ENCODE measurements around the gene PXN. TPM values are rescaled to one million over a fixed set of nuclear protein-coding genes. Genes with fewer than 3 reads are reported as not detected.
A peak's percentile ranks its signal among the peaks of the same experiment; 100 is the strongest.

PXN gene
- total and polyA plus RNA-seq, 8 donors = 27.2 to 129 (median 49.0) TPM

DNA sequence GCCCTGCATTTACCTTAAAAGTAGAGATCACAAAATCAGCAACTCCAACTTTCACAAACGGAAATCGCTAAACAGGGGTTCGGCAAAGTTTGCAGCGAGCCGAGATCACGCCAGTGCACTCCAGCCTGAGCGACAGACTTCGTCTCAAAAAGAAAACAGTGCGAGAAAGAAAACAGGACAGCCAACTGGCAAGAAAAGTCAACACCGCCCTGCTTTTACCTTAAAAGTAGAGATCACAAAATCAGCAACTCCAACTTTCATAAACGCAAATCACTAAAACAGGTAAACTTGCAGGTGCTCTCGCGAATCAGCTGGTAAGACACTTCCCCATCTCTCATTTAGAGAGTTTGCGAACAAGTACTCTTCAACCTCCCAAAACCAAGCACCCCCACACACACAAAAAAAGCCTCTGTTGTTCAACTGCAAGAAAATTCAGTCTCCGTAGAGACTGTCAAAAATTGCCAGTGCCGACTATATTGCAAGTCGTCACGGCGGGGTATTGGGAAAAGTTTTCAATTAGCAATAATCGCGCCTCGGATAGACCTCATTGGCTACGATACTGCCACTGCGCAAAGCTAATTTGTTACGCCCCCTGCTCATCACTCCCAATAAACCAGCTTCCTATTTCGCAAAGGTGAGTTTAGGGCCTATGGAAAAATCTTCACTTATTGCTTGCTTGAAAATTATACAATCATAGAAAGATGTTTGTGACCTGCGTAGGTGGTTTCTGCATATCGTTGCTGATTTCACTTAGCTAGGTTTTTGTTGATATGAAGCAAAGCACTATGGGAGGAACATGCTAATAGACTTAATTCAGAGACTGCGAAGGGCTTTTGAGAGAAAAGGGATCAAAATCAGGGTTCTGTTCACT is 27.4 kb upstream of the PXN start, which contains the start of gene RNU4-1:
TSS of gene RNU4-1 (minus strand) at position 577 of the 871 bp plus-strand sequence.
- Histone ChIP-seq H3K4me1 (peaks cover 0 to 24% (median 7%) of the 10 kb centered on the region in 4 donors), H3K4me3 (peak within 1 kb of the TSS; percentile 47 to 60 (median 53)), H3K27me3 (no peaks in the 10 kb centered on the region), H3K36me3 (no peaks in the 10 kb centered on the region), H3K9me3 (no peaks in the 10 kb centered on the region), H3K27ac (peak within 1 kb of the TSS; percentile 96 to 98 (median 97))
- TF ChIP-seq POLR2AphosphoS5 (IDR thresholded peaks at IDR 0.05) (peak; percentile 7 to 98 (median 92)), POLR2A (IDR thresholded peaks at IDR 0.05) (peak in 2 of 4 donors; percentile 57 to 89), EP300 (IDR thresholded peaks at IDR 0.05) (no peak)
- TF ChIP-seq, protein P1, sequence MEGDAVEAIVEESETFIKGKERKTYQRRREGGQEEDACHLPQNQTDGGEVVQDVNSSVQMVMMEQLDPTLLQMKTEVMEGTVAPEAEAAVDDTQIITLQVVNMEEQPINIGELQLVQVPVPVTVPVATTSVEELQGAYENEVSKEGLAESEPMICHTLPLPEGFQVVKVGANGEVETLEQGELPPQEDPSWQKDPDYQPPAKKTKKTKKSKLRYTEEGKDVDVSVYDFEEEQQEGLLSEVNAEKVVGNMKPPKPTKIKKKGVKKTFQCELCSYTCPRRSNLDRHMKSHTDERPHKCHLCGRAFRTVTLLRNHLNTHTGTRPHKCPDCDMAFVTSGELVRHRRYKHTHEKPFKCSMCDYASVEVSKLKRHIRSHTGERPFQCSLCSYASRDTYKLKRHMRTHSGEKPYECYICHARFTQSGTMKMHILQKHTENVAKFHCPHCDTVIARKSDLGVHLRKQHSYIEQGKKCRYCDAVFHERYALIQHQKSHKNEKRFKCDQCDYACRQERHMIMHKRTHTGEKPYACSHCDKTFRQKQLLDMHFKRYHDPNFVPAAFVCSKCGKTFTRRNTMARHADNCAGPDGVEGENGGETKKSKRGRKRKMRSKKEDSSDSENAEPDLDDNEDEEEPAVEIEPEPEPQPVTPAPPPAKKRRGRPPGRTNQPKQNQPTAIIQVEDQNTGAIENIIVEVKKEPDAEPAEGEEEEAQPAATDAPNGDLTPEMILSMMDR (IDR thresholded peaks at IDR 0.05) = no peak
- 0 to 1% (median 1%) methylated on average over 29 of the region's 29 CpGs for WGBS, 5 donors
- peak; percentile 78 to 92 for DNase-seq
- intact Hi-C loops (cut with DNase I; ENCODE audit: low total_unique reads) = no loop called here

DNA sequence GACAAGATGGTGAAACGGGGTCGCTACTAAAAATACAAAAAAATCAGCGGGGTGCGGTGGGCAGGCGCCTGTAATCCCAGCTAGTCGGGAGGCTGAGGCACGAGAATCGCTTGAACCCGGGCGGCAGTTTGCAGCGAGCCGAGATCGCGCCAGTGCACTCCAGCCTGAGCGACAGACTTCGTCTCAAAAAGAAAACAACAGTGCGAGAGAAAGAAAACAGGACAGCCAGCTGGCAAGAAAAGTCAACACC is 26.8 kb upstream of the PXN start:
- 0 to 1% (median 0%) methylated on average over 17 of the region's 17 CpGs for WGBS, 5 donors
- TF ChIP-seq, protein P1 (IDR thresholded peaks at IDR 0.05) = no peak
- TF ChIP-seq POLR2AphosphoS5 (IDR thresholded peaks at IDR 0.05) (no peak), EP300 (IDR thresholded peaks at IDR 0.05) (no peak), POLR2A (IDR thresholded peaks at IDR 0.05) (no peak)

DNA sequence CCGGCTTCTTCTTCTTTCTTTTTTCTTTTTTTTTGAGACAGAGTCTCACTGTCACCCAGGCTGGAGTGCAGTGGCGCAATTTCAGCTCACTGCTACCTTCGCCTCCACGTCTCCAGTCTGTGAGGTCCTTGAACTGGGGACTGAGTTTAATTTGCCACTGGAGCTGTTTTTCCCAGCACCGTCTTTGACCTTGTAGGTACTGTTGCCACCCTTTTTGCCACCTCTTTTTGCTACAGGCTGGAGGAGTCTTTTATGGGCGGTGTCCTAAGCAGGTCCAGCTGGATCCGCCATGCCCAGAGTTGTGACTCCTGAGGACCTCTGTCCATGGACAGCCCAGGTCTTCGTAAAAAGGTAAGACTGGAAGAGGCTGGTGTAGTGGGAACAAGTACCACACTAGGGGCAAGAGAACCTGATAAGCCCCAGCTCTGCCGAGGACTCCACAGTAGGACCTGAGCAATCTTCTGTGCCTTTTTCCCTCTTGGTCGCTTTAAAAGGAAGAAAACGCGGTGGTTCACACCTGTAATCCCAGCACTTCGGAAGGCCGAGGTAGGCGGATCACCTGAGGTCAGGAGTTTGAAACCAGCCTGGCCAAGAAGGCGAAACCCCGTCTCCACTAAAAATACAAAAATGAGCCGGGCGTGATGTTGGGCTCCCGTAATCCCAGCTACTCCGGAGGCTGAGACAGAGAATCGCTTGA is 25.2 kb upstream of the PXN start:
- intact Hi-C loops (cut with DNase I; ENCODE audit: low total_unique reads) = no loop called here
- peak overlapping the region; percentile 26 to 60 (median 40) for H3K4me3 ChIP-seq
- H3K9me3 ChIP-seq = no peaks in the 10 kb centered on the region
- peak overlapping the region; percentile 87 to 98 (median 97) for H3K27ac ChIP-seq
- WGBS, 5 donors = 10 to 20% (median 15%) methylated on average over 22 of the region's 22 CpGs
- peak; percentile 42 to 72 for DNase-seq
- no peak for TF ChIP-seq EP300 (IDR thresholded peaks at IDR 0.05)
- no peak for TF ChIP-seq POLR2AphosphoS5 (IDR thresholded peaks at IDR 0.05)
- TF ChIP-seq POLR2A (IDR thresholded peaks at IDR 0.05) = no peak
- TF ChIP-seq, protein P1 (IDR thresholded peaks at IDR 0.05) = no peak
- no peaks in the 10 kb centered on the region for H3K36me3 ChIP-seq
- peaks cover 0 to 24% (median 7%) of the 10 kb centered on the region in 4 donors for H3K4me1 ChIP-seq
- no peaks in the 10 kb centered on the region for H3K27me3 ChIP-seq

More for the DNA sequence above, 26.8 kb upstream of the PXN start:
- Histone ChIP-seq H3K9me3 (no peaks in the 10 kb centered on the region), H3K4me3 (peak overlapping the region; percentile 47 to 60 (median 53)), H3K36me3 (no peaks in the 10 kb centered on the region), H3K27me3 (no peaks in the 10 kb centered on the region), H3K27ac (peak overlapping the region; percentile 96 to 98 (median 97)), H3K4me1 (peaks cover 0 to 24% (median 7%) of the 10 kb centered on the region in 4 donors)
- peak in 1 of 2 donors; percentile 29 for DNase-seq
- intact Hi-C loops (cut with DNase I; ENCODE audit: low total_unique reads) = no loop called here

DNA sequence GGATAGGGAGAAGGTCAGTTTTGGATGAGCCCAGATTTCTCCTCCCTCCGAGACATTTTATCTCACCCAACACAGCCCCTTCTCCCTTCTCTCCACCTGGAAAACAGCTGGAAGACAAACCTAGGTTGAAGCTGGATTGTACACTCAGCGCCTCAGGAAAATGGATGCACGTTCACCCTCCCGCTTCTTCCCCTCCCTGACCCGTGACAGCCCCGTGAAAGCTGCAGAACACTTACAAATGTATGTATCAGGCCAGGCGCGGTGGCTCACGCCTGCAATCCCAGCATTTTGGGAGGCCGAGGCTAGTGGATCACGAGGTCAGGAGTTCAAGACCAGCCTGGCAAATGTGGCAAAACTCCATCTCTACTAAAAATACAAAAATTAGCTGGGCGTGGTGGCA is 22.0 kb upstream of the PXN start:
- intact Hi-C loops (cut with DNase I; ENCODE audit: low total_unique reads) = no loop called here
- no peak overlapping the region for H3K27ac ChIP-seq
- H3K27me3 ChIP-seq = no peaks in the 10 kb centered on the region
- H3K36me3 ChIP-seq = no peaks in the 10 kb centered on the region
- WGBS, 5 donors = 81 to 85% (median 82%) methylated on average over 9 to 12 of the region's 12 CpGs
- H3K4me1 ChIP-seq = peaks cover 0 to 14% (median 5%) of the 10 kb centered on the region in 4 donors
- TF ChIP-seq EP300 (IDR thresholded peaks at IDR 0.05) (no peak), POLR2A (IDR thresholded peaks at IDR 0.05) (no peak), POLR2AphosphoS5 (IDR thresholded peaks at IDR 0.05) (no peak)
- TF ChIP-seq, protein P1 (IDR thresholded peaks at IDR 0.05) = no peak
- no peak overlapping the region for H3K4me3 ChIP-seq
- H3K9me3 ChIP-seq = no peaks in the 10 kb centered on the region
- DNase-seq = no peak

Data from stomach (tissue), 9 donors.